H9 (cell line): Measurements from ENCODE around the gene FAM184A. TPM values are rescaled to one million over a fixed set of nuclear protein-coding genes. Genes with fewer than 3 reads are reported as not detected.

Experiments
- DNase-seq: peaks from one replicate; pipeline ENCODE4 v3.0.0-alpha.2; 2017
- H2AFZ ChIP-seq: one replicate; pipeline ENCODE4 v1.6.1; 2013; ENCODE audit warnings: mild to moderate bottlenecking, low read length, control low read depth, moderate library complexity
- H2AK5ac ChIP-seq: 2 replicates; pipeline ENCODE4 v1.6.1; 2013; ENCODE audit warnings: low read length, control low read depth, mixed read lengths; ENCODE audit not compliant: insufficient read length
- H2BK120ac ChIP-seq: one replicate; pipeline ENCODE4 v1.6.1; 2013; ENCODE audit warnings: low read depth, mild to moderate bottlenecking, low read length, control low read depth, inconsistent platforms; ENCODE audit not compliant: poor library complexity, severe bottlenecking
- H2BK12ac ChIP-seq: 2 replicates; pipeline ENCODE4 v1.6.1; 2013; ENCODE audit warnings: low read length, control low read depth, mixed read lengths, low read depth; ENCODE audit not compliant: insufficient read length
- H2BK15ac ChIP-seq: 2 replicates; pipeline ENCODE4 v1.6.1; 2013; ENCODE audit warnings: low read depth, low read length, control low read depth
- H2BK20ac ChIP-seq: one replicate; pipeline ENCODE4 v1.6.1; 2013; ENCODE audit warnings: low read depth, mild to moderate bottlenecking, low read length, control low read depth, inconsistent platforms; ENCODE audit not compliant: poor library complexity, severe bottlenecking
- H2BK5ac ChIP-seq: 2 replicates; pipeline ENCODE4 v1.6.1; 2013; ENCODE audit warnings: low read length, control low read depth, mixed read lengths; ENCODE audit not compliant: insufficient read length
- H3K14ac ChIP-seq: 2 replicates; pipeline ENCODE4 v1.6.1; 2013; ENCODE audit warnings: low read length, control low read depth; ENCODE audit not compliant: insufficient read depth
- H3K18ac ChIP-seq: 2 replicates; pipeline ENCODE4 v1.6.1; 2013; ENCODE audit warnings: low read depth, mild to moderate bottlenecking, mixed read lengths, low read length, control low read depth; ENCODE audit not compliant: insufficient read length
- H3K23ac ChIP-seq: 2 replicates; pipeline ENCODE4 v1.6.1; 2013; ENCODE audit warnings: low read length, control low read depth, mixed read lengths, low read depth; ENCODE audit not compliant: insufficient read length
- H3K23me2 ChIP-seq: 2 replicates; pipeline ENCODE4 v1.6.1; 2013; ENCODE audit warnings: low read depth, mild to moderate bottlenecking, mixed read lengths, low read length, control low read depth; ENCODE audit not compliant: insufficient read length, poor library complexity, severe bottlenecking
- H3K27ac ChIP-seq: 2 replicates; pipeline ENCODE4 v1.5.1; 2013; ENCODE audit warnings: low read length, control low read depth, mixed read lengths, low read depth; ENCODE audit not compliant: insufficient read length
- H3K27me3 ChIP-seq: 2 replicates; pipeline ENCODE4 v1.6.1; 2013; ENCODE audit warnings: low read length, control low read depth, inconsistent platforms; ENCODE audit not compliant: insufficient read depth
- H3K4ac ChIP-seq: 2 replicates; pipeline ENCODE4 v1.6.1; 2013; ENCODE audit warnings: low read depth, mild to moderate bottlenecking, control low read depth, inconsistent platforms, low read length, moderate library complexity
- H3K4me1 ChIP-seq: 2 replicates; pipeline ENCODE4 v1.6.1; 2013; ENCODE audit warnings: low read length, control low read depth, inconsistent platforms; ENCODE audit not compliant: insufficient read depth
- H3K4me2 ChIP-seq: 2 replicates; pipeline ENCODE4 v1.6.1; 2013; ENCODE audit warnings: low read length, control low read depth, mixed read lengths; ENCODE audit not compliant: insufficient read length, insufficient read depth
- H3K56ac ChIP-seq: 2 replicates; pipeline ENCODE4 v1.6.1; 2013; ENCODE audit warnings: low read depth, mild to moderate bottlenecking, mixed read lengths, low read length, control low read depth; ENCODE audit not compliant: insufficient read length
- H3K79me1 ChIP-seq: 2 replicates; pipeline ENCODE4 v1.6.1; 2013; ENCODE audit warnings: low read depth, mild to moderate bottlenecking, moderate library complexity, low read length, control low read depth, inconsistent platforms; ENCODE audit not compliant: insufficient read depth, poor library complexity, severe bottlenecking
- H3K79me2 ChIP-seq: 2 replicates; pipeline ENCODE4 v1.6.1; 2013; ENCODE audit warnings: low read length, control low read depth, inconsistent platforms; ENCODE audit not compliant: insufficient read depth
- H3K9ac ChIP-seq: 2 replicates; pipeline ENCODE4 v1.6.1; 2013; ENCODE audit warnings: low read length, control low read depth, mixed read lengths; ENCODE audit not compliant: insufficient read length; ENCODE audit errors: extremely low read depth
- H3K9me3 ChIP-seq: one replicate; pipeline ENCODE4 v1.6.1; 2013; ENCODE audit warnings: low read depth, low read length, inconsistent platforms; ENCODE audit not compliant: control insufficient read depth
- H3T11ph ChIP-seq: one replicate; pipeline ENCODE4 v1.6.1; 2013; ENCODE audit warnings: mild to moderate bottlenecking, low read length, control low read depth, inconsistent platforms
- H4K20me1 ChIP-seq: one replicate; pipeline ENCODE4 v1.6.1; 2013; ENCODE audit not compliant: control insufficient read depth, insufficient read length, insufficient read depth
- H4K5ac ChIP-seq: 2 replicates; pipeline ENCODE4 v1.6.1; 2013; ENCODE audit warnings: low read depth, mild to moderate bottlenecking, mixed read lengths, low read length, control low read depth; ENCODE audit not compliant: insufficient read length
- H4K8ac ChIP-seq: replicated peaks from 2 replicates; pipeline ENCODE4 v1.6.1; 2013; ENCODE audit warnings: low read length, control low read depth, mixed read lengths, low read depth; ENCODE audit not compliant: insufficient read length
- H4K91ac ChIP-seq: 2 replicates; pipeline ENCODE4 v1.6.1; 2013; ENCODE audit warnings: low read depth, mild to moderate bottlenecking, moderate library complexity, mixed read lengths, low read length, control low read depth; ENCODE audit not compliant: insufficient read length
- H3K27ac Mint-ChIP-seq, 3 experiments: 2 replicates in 2 of 3; 3 replicates in 1 of 3; pipeline ENCODE4 v1.8.0; 2020 to 2021; ENCODE audit warnings: mixed read lengths in 3 of 3, mild to moderate bottlenecking in 1 of 3, moderate library complexity in 1 of 3
- H3K27me3 Mint-ChIP-seq: 2 replicates; pipeline ENCODE4 v1.8.0; 2021; ENCODE audit warnings: low read depth, mild to moderate bottlenecking, moderate library complexity, mixed read lengths
- H3K36me3 Mint-ChIP-seq, 3 experiments: 2 replicates in 2 of 3; 3 replicates in 1 of 3; pipeline ENCODE4 v1.8.0; 2020 to 2021; ENCODE audit warnings: low read depth in 3 of 3, mixed read lengths in 3 of 3; ENCODE audit not compliant: insufficient read depth in 1 of 3
- H3K4me1 Mint-ChIP-seq, 2 experiments: 2 replicates each; pipeline ENCODE4 v1.8.0; 2020; ENCODE audit warnings: mixed read lengths in 2 of 2
- H3K4me3 Mint-ChIP-seq, 2 experiments: 2 replicates in 1 of 2; 3 replicates in 1 of 2; pipeline ENCODE4 v1.8.0; 2020 to 2021; ENCODE audit warnings: mild to moderate bottlenecking in 2 of 2, mixed read lengths in 2 of 2, moderate library complexity in 1 of 2
- H3K9me3 Mint-ChIP-seq, 2 experiments: 2 replicates in 1 of 2; 3 replicates in 1 of 2; pipeline ENCODE4 v1.8.0; 2020; ENCODE audit warnings: mild to moderate bottlenecking in 2 of 2, mixed read lengths in 2 of 2, moderate library complexity in 1 of 2
- CTCF ChIP-seq: fragments of 200-600 bp; sonication (generic); conservative IDR thresholded peaks from 3 replicates; pipeline ENCODE4 v1.8.0; 2021; ENCODE audit warnings: antibody characterized with exemption, mild to moderate bottlenecking
- WGBS: extraction: QIAGEN DNeasy Blood & Tissue Kit; methylation state at CpG from one replicate; pipeline ENCODE4 v1.1.7; 2013; ENCODE audit warnings: missing lambda C conversion rate, low lambda C conversion rate, mixed read lengths; ENCODE audit not compliant: insufficient read length; ENCODE audit errors: extremely low coverage; 5-methylcytosine and 5-hydroxymethylcytosine counted together
- total RNA-seq: library from RNA; stranded (reverse); gene quantifications from 2 replicates; pipeline ENCODE4 v1.2.1, GENCODE V29; 2021

FAM184A gene
- total RNA-seq, 1 experiment from 2014 or later, result 11.4 TPM

GRCh38 chr6:119061215-119061614 is 17.2 kb downstream of the FAM184A start:
- Histone ChIP-seq H3K79me1 (no peaks in the 10 kb centered on the region), H2BK5ac (no peak overlapping the region), H3K18ac (no peak overlapping the region), H2AK5ac (no peak overlapping the region), H4K20me1 (no peaks in the 10 kb centered on the region), H4K8ac (no peak overlapping the region), H2BK12ac (no peak overlapping the region), H3K56ac (no peak overlapping the region), H3K4ac (no peak overlapping the region), H3K14ac (no peak overlapping the region), H2BK20ac (no peak overlapping the region), H3K23me2 (no peaks in the 10 kb centered on the region), H3K79me2 (no peaks in the 10 kb centered on the region), H4K91ac (no peak overlapping the region), H2BK120ac (no peak overlapping the region), H3K23ac (no peak overlapping the region), H3T11ph (no peak overlapping the region), H2AFZ (no peak overlapping the region), H3K9me3 (no peaks in the 10 kb centered on the region), H3K4me2 (no peak overlapping the region), H3K4me1 (peaks cover 2% of the 10 kb centered on the region; the same call in 1 of the 2 replicates), H3K9ac (no peak overlapping the region), H4K5ac (no peak overlapping the region), H3K27me3 (no peaks in the 10 kb centered on the region), H3K27ac (no peak overlapping the region), H2BK15ac (no peak overlapping the region)
- Mint-ChIP-seq H3K9me3 (peaks cover 0 to 1% of the 10 kb centered on the region in 2 experiments; a peak in 1 of 5 replicates), H3K4me1 (peaks cover 9 to 15% of the 10 kb centered on the region in 2 experiments), H3K27ac (no peak overlapping the region), H3K36me3 (no peaks in the 10 kb centered on the region; a peak in 1 of 7 replicates), H3K4me3 (no peak overlapping the region), H3K27me3 (no peaks in the 10 kb centered on the region)
- DNase-seq, result no peak
- WGBS, result no CpG with 5 or more reads among the region's 3 CpGs
- no peak for TF ChIP-seq CTCF
